Raji (cell line): Measurements from ENCODE around the gene TEX48.

Experiments used
- POLR2A ChIP-seq: IDR thresholded peaks from 2 replicates; pipeline ENCODE4 v1.6.1; 2011; ENCODE audit warnings: low read depth, low read length, control low read depth; ENCODE audit not compliant: insufficient read depth

Gene TEX48

GRCh38 chr9:114662081-114662989 is 19.7 kb downstream of the TEX48 start:
- TF ChIP-seq POLR2A, result no peak

DNA sequence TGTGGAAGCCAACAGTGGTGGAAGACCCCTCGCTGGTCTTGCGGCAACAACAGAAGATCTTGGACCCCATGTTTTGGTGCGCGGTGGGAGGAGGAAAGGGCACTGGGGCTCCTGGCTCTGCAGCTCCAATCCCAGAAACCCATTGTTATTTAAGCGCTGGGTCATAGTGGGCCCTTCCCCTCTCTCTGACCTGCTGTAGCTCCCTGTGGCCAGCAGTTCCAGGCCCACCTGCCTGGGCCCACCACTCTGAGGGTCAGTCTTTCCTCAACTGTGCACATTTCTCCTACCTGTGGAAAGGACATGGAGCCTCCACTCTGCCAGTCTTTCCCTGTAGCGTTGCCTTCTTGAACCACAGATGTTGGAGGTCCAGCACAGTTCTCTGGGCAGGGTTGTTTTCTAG is 24.3 kb downstream of the TEX48 start, which contains the start of gene TEX53:
Gene TEX53, minus strand, starts transcription at position 101 of the 400 bp plus-strand sequence. Its CDS starts 31 bp downstream, at position 70.
- TF ChIP-seq POLR2A, result no peak

GRCh38 chr9:114656301-114656700 is 25.7 kb downstream of the TEX48 start:
- TF ChIP-seq POLR2A, result no peak

- TF ChIP-seq POLR2A, result no peak
These were observed 26.3 kb downstream of the TEX48 start for GRCh38 chr9:114655689-114656088.

GRCh38 chr9:114653556-114654159 is 28.3 kb downstream of the TEX48 start:
- TF ChIP-seq POLR2A, result no peak

DNA sequence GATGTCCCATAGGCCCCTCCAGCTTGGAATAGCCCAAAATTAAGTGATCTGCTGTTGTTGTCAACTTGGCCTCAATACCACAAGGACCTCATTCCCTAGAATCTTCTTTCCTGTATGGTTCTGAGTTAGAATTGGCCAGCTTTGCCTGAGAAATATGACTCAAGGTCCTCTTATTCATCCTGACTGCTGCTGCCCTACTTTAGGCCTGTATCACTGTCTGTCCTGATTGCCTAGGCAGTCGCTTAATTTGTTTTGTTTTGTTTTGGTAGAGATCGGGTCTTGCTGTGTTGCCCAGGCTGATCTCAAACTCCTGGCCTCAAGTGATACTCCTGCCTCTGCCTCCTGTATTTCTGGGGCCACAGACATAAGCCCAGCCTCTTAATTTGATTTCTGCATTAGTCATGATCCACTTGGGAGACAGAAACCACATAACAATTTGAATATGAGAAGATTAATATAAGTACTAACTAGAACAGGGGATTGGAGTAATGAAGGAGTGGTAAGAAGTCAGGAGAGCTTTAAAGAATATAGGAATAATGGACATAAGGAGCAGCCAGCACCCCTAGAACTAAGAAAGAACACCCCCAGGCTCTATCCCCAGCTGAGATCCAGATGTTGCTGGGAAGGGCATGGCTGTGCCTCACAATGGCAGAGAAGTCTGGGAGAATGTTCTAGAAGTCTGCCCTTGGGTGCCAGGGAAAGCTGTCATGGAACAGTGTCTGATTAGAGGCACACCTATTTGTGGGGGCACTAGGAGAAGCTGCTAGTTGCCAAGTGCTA is 29.0 kb downstream of the TEX48 start:
- no peak for TF ChIP-seq POLR2A

DNA sequence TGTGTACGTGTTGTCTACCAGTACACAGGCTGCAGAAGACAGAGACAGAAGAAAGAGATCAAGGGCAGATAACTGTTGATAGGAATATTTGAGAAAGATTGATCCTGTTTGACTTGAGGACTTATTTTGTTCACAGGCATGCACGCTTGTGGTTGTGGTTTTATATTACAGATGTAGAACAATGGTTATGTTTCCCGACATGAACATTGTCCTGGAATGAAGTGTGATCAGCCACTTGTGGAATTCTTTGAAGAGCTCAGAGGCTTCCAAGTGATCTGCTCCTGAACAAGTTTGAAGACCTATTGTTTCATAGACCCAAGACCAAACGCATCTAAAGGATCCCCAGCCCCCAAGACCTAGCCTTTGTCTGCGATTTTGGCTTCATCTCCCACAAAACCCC is 38.1 kb downstream of the TEX48 start:
- no peak for TF ChIP-seq POLR2A

DNA sequence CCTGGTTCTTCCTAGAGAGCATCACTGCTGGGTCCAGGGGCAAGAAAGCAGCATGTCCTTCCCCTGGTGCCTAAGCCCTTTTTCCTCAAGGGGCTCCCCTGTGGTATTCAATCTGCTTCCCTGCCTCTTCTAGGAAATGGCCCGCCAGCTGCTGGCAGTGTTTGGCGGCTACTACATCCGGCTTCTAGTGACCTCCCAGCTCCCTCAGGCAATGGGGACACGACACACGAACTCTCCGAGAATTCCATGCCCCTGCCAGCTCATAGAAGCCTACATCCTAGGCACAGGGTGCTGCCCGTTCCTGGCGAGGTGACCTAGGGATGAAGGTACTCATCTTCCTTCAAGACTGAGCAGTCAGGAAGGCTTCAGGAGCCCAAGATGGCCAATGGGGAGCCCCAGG is 39.0 kb downstream of the TEX48 start:
- TF ChIP-seq POLR2A, result no peak

- TF ChIP-seq POLR2A, result no peak
These were observed 40.0 kb downstream of the TEX48 start for GRCh38 chr9:114641967-114642366.

GRCh38 chr9:114638404-114638803 is 43.6 kb downstream of the TEX48 start:
- no peak for TF ChIP-seq POLR2A

DNA sequence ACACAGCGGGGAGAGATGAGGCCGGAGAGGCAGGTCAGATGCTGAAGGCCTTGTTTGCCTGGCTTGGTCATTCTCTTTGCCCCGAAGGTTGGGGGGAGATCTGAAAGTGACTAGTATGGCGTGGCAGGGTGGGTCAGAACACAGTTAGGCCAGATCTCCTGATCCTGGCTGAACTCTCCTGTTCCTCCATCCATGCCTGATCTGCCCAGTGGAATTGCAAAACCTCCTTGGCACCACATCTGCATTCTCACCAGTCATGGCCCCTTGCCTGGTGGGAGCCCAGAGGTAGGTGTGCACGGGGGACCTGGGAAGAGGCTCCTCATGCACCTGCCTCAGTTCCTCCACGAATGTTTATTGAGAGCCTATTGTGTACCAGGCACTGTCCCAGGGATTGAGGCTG is 47.6 kb downstream of the TEX48 start:
- no peak for TF ChIP-seq POLR2A

- no peak for TF ChIP-seq POLR2A
These were observed 48.4 kb downstream of the TEX48 start for GRCh38 chr9:114633438-114634089.

DNA sequence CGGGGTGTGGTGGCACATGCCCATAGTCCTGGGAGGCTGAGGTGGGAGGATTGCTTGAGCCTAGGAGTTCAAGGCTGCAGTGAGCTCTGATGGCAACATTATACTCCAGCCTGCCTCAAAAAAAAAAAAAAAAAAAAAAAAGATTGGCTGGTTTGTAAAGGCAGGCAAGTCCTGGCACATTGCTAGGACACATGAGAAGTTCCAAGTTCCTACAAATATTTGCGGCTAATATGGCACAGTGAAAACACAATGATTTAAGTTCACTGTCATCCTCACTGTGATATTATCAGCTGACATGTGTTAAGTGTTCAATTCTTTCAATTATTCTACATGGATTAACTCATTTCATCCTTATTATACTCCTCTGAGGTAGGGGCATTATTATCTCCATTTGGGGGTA is 50.8 kb downstream of the TEX48 start:
- no peak for TF ChIP-seq POLR2A

GRCh38 chr9:114629563-114630090 is 52.4 kb downstream of the TEX48 start:
- no peak for TF ChIP-seq POLR2A

- TF ChIP-seq POLR2A, result no peak
These were observed 54.4 kb downstream of the TEX48 start for GRCh38 chr9:114627553-114627952.

DNA sequence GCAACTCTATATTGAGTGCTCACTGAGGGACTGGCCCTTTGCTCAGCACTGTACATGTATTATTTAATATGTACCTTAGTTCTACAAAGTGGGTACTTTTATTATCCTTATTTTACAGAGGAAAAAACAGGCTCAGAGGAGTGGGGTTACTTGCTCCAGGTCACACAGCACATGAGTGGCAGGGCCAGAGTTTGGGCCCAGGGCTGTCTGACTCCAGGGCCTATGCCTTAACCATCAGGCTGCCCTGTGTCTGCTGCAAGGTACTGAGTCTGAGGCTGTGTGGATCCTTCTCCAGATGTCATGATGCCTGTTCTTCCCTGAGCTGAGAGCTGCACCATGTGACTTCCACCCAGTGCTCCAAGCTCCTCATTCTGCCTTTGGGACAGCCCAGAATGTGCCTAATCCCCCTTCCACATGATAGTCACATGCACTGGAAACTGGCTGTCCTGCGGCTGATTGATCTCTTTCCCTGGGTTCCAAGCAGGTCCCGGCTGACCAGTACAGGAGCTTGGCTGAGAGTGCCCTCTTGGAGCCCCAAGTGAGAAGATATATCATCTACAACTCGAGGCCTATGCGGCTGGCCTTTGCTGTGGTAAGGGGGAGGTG is 55.5 kb downstream of the TEX48 start:
- TF ChIP-seq POLR2A, result no peak
